Neural cell (in vitro differentiated cells): ENCODE measurements around the gene FAM83C. TPM values are rescaled to one million over a fixed set of nuclear protein-coding genes. Genes with fewer than 3 reads are reported as not detected.

Experiments
- H2AFZ ChIP-seq: fragments of 200-600, 300-800 bp; sonication (generic), shearing (Covaris generic); 2 replicates; pipeline ENCODE4 v1.6.0; 2014; ENCODE audit warnings: low read depth, mild to moderate bottlenecking, antibody characterized with exemption, low read length, moderate library complexity
- H3F3A ChIP-seq: fragments of 200-600 bp; shearing (Covaris generic); 2 replicates; pipeline ENCODE4 v1.6.1; 2016; ENCODE audit warnings: mild to moderate bottlenecking, moderate library complexity, mixed read lengths, antibody characterized with exemption, low read length; ENCODE audit not compliant: insufficient read depth, poor library complexity, severe bottlenecking
- H3K27ac ChIP-seq: fragments of 200-600, 300-800 bp; sonication (generic), shearing (Covaris generic); 2 replicates; pipeline ENCODE4 v1.5.1; 2014; ENCODE audit warnings: mild to moderate bottlenecking, low read length, moderate library complexity
- H3K27me3 ChIP-seq: fragments of 300-800, 200-600 bp; sonication (generic), shearing (Covaris generic); 2 replicates; pipeline ENCODE4 v1.6.0; 2014; ENCODE audit warnings: mild to moderate bottlenecking, low read depth, low read length, moderate library complexity; ENCODE audit not compliant: insufficient read depth
- H3K36me3 ChIP-seq: fragments of 300-800, 200-600 bp; sonication (generic), shearing (Covaris generic); 2 replicates; pipeline ENCODE4 v1.5.1; 2014; ENCODE audit warnings: mild to moderate bottlenecking, antibody characterized with exemption, low read length, moderate library complexity; ENCODE audit not compliant: insufficient read depth
- H3K4me2 ChIP-seq: fragments of 300-800, 200-600 bp; sonication (generic), shearing (Covaris generic); 2 replicates; pipeline ENCODE4 v1.6.0; 2014; ENCODE audit warnings: mild to moderate bottlenecking, low read length
- H3K4me3 ChIP-seq: fragments of 300-800, 200-600 bp; sonication (generic), shearing (Covaris generic); 2 replicates; pipeline ENCODE4 v1.5.1; 2014; ENCODE audit warnings: mild to moderate bottlenecking, low read length, moderate library complexity
- H3K79me2 ChIP-seq: fragments of 200-600 bp; shearing (Covaris generic); replicated peaks from 2 replicates; pipeline ENCODE4 v1.6.0; 2014; ENCODE audit warnings: mild to moderate bottlenecking, low read length, moderate library complexity; ENCODE audit not compliant: insufficient read depth
- H3K9ac ChIP-seq: fragments of 300-800, 200-600 bp; sonication (generic), shearing (Covaris generic); 2 replicates; pipeline ENCODE4 v1.6.1; 2016; ENCODE audit warnings: mild to moderate bottlenecking, low read length, mixed read lengths
- H3K9me2 ChIP-seq: fragments of 200-600 bp; shearing (Covaris generic); 2 replicates; pipeline ENCODE4 v1.6.1; 2016; ENCODE audit warnings: mild to moderate bottlenecking, low read length, mixed read lengths; ENCODE audit not compliant: insufficient read depth
- H3K9me3 ChIP-seq: fragments of 200-600, 300-800 bp; sonication (generic), shearing (Covaris generic); 2 replicates; pipeline ENCODE4 v1.6.1; 2016; ENCODE audit warnings: mild to moderate bottlenecking, mixed run types, low read length, moderate library complexity, mixed read lengths
- H4K20me1 ChIP-seq: fragments of 200-600 bp; shearing (Covaris generic); 2 replicates; pipeline ENCODE4 v1.6.1; 2016; ENCODE audit warnings: mild to moderate bottlenecking, mixed run types; ENCODE audit not compliant: insufficient read depth
- EP300 ChIP-seq: fragments of 450-650 bp; conservative IDR thresholded peaks from 2 replicates; pipeline ENCODE4 v1.6.1; 2014; ENCODE audit warnings: antibody characterized with exemption, mild to moderate bottlenecking, moderate library complexity; ENCODE audit not compliant: poor library complexity, severe bottlenecking
- EZH2 ChIP-seq: fragments of 200-600, 300-800 bp; shearing (Covaris generic), sonication (generic); IDR thresholded peaks from 2 replicates; pipeline ENCODE4 v1.6.1; 2014; ENCODE audit warnings: antibody characterized with exemption, low read length, borderline replicate concordance, mild to moderate bottlenecking; ENCODE audit not compliant: insufficient read depth, poor library complexity, severe bottlenecking
- MXI1 ChIP-seq: fragments of 450-650 bp; conservative IDR thresholded peaks from 2 replicates; pipeline ENCODE4 v1.6.1; 2014; ENCODE audit warnings: antibody characterized with exemption, mild to moderate bottlenecking; ENCODE audit not compliant: poor library complexity, severe bottlenecking
- POLR2AphosphoS5 ChIP-seq: IDR thresholded peaks from 2 replicates; pipeline ENCODE4 v1.6.1; 2012
- RAD21 ChIP-seq: fragments of 450-650 bp; conservative IDR thresholded peaks from 2 replicates; pipeline ENCODE4 v1.6.1; 2014; ENCODE audit warnings: antibody characterized with exemption, mild to moderate bottlenecking, moderate library complexity
- REST ChIP-seq: IDR thresholded peaks from 2 replicates; pipeline ENCODE4 v1.6.1; 2012; ENCODE audit warnings: borderline replicate concordance
- SMC3 ChIP-seq: fragments of 450-650 bp; conservative IDR thresholded peaks from 2 replicates; pipeline ENCODE4 v1.6.1; 2014; ENCODE audit warnings: antibody characterized with exemption, mild to moderate bottlenecking, moderate library complexity; ENCODE audit not compliant: poor library complexity
- TAF1 ChIP-seq: IDR thresholded peaks from 2 replicates; pipeline ENCODE4 v1.6.1; 2012; ENCODE audit warnings: low read depth
- polyA plus RNA-seq: library from polyadenylated mRNA; depleted of rRNA; stranded (reverse); fragments of >200 nt; gene quantifications from 2 replicates; pipeline ENCODE4 v1.2.3, GENCODE V29; 2014
- TF ChIP-seq, protein P1 (sequence below): fragments of 450-650 bp; IDR thresholded peaks from 2 replicates; pipeline ENCODE4 v1.5.1; 2014; ENCODE audit warnings: antibody characterized with exemption, mild to moderate bottlenecking, moderate library complexity; ENCODE audit not compliant: poor library complexity, severe bottlenecking

FAM83C gene
- polyA plus RNA-seq, 1 donor from 2014 or later, result not detected

DNA sequence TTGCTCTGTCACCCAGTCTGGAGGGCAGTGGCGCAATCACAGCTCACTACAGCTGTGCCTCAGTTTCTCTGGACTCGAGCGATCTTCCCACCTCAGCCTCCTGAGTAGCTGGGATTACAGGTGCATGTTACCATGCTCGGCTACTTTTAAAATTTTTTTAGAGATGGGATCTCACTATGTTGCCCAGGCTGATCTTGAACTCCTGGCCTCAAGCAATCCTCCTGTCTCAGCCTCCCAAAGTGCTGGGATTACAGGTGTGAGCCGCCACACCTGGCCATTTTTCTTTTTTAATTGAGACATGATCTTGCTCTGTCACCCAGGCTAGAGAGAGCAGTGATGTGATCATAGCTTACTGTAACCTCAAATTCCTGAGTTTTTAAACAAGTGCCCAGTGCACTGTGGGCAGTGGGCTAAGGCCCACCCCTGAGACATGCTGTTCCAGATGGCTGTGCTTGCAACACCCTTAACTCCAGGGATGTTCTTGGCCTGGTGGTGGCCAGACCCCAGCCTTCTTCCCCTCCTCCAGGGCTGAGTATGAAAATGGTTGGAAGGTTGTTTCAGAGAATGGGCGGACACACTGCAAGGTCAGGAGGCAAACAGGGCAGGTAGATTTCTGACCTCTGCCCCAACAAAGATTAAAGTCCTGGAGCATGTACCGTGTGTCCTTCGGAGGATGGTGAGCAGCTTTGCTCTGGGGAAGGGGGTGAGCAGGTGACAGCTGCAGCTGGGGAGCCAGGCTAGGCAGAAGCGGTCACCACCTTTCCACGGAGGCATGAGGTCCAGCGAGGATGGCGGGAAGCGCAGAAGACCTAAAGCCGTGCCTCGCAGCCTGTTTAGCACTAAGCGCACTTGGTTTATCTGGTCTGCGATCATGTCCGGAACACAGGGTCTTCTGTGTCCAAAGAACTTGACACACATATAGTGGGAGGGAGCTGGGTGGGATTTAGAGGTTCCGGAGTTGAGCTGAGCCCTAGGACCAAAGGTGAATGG is 1.4 kb upstream of the FAM83C start:
- H3K9me3 ChIP-seq, result no peaks in the 10 kb centered on the region
- H3K27me3 ChIP-seq, result no peaks in the 10 kb centered on the region
- no peak overlapping the region for H3K4me3 ChIP-seq
- no peaks in the 10 kb centered on the region for H3F3A ChIP-seq
- no peak overlapping the region for H3K9ac ChIP-seq
- no peaks in the 10 kb centered on the region for H4K20me1 ChIP-seq
- H3K9me2 ChIP-seq, result no peaks in the 10 kb centered on the region
- TF ChIP-seq EZH2 (no peak), TAF1 (no peak), MXI1 (no peak), POLR2AphosphoS5 (no peak), SMC3 (no peak), RAD21 (no peak), EP300 (no peak), REST (no peak)
- TF ChIP-seq, protein P1, sequence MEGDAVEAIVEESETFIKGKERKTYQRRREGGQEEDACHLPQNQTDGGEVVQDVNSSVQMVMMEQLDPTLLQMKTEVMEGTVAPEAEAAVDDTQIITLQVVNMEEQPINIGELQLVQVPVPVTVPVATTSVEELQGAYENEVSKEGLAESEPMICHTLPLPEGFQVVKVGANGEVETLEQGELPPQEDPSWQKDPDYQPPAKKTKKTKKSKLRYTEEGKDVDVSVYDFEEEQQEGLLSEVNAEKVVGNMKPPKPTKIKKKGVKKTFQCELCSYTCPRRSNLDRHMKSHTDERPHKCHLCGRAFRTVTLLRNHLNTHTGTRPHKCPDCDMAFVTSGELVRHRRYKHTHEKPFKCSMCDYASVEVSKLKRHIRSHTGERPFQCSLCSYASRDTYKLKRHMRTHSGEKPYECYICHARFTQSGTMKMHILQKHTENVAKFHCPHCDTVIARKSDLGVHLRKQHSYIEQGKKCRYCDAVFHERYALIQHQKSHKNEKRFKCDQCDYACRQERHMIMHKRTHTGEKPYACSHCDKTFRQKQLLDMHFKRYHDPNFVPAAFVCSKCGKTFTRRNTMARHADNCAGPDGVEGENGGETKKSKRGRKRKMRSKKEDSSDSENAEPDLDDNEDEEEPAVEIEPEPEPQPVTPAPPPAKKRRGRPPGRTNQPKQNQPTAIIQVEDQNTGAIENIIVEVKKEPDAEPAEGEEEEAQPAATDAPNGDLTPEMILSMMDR, result no peak
- no peaks in the 10 kb centered on the region for H3K79me2 ChIP-seq
- H3K4me2 ChIP-seq, result no peak overlapping the region
- H3K36me3 ChIP-seq, result no peaks in the 10 kb centered on the region
- no peak overlapping the region for H2AFZ ChIP-seq
- H3K27ac ChIP-seq, result no peak overlapping the region

DNA sequence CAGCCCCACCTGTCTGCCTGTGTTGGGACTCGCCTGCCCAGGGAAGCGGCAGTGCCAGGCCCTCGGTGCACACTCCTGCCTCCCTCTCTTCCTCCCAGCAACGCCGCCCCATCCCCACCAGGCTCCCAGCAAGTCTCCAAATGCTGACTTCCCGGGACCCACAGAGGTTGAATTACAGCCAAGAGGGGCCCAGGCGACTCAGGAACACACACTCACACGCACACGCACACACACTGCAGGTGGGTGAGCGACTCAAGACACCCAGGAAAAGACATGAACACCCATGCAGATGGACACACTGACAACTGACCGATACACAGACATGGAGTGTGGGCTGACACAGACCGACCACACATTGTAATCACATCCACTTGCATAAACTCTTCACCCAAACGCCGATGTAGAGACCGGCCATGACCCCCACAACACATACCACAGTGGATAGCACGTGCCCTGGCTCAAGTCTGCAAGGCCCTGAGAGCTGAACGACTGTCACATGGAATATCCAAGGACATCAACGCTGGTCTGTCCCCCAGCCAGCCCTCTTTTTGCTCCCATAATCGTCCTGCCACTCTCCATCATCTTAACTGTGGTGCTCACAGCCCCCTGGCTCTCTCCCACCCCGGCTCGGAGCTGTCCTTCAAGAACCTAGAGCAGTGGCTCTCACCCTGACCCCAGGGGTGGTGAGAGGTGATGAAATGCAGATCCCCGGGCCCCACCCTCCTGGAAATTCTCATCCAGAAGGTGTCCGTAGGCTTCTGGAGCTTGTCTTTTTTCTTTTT is 470 bp upstream of the FAM83C start:
- Histone ChIP-seq H2AFZ (no peak overlapping the region), H3K4me3 (no peak overlapping the region), H3K4me2 (no peak overlapping the region), H3K9me2 (no peaks in the 10 kb centered on the region), H3K36me3 (no peaks in the 10 kb centered on the region), H3K9me3 (no peaks in the 10 kb centered on the region), H3K79me2 (no peaks in the 10 kb centered on the region), H3K27ac (no peak overlapping the region), H4K20me1 (no peaks in the 10 kb centered on the region), H3F3A (no peaks in the 10 kb centered on the region), H3K9ac (no peak overlapping the region), H3K27me3 (no peaks in the 10 kb centered on the region)
- TF ChIP-seq SMC3, result no peak
- TF ChIP-seq MXI1, result no peak
- no peak for TF ChIP-seq EZH2
- TF ChIP-seq EP300, result no peak
- TF ChIP-seq TAF1, result no peak
- TF ChIP-seq, protein P1, result no peak
- TF ChIP-seq RAD21, result no peak
- no peak for TF ChIP-seq REST
- TF ChIP-seq POLR2AphosphoS5, result no peak
